CD14-positive monocyte (primary cell): ENCODE data around the gene DNAH9. TPM values are rescaled to one million over a fixed set of nuclear protein-coding genes. Genes with fewer than 3 reads are reported as not detected.

Experiments
- DNase-seq, 3 donors: peaks; one replicate each; pipeline ENCODE4 v3.0.0-alpha.2; 2011 to 2022
- H2AFZ ChIP-seq: 2 replicates; pipeline ENCODE4 v1.6.0; 2012; ENCODE audit warnings: mild to moderate bottlenecking, low read depth, low read length, inconsistent platforms; ENCODE audit not compliant: insufficient read depth, poor library complexity, severe bottlenecking
- H3K27ac ChIP-seq, 2 donors: 1 replicate in 1 of 2; 2 replicates in 1 of 2; pipeline ENCODE4 v1.5.1; 2012 to 2013; ENCODE audit warnings: low read length in 2 of 2, control low read depth in 1 of 2, inconsistent platforms in 1 of 2, low read depth in 1 of 2, mild to moderate bottlenecking in 1 of 2
- H3K27me3 ChIP-seq, 2 donors: one replicate each; pipeline versions ENCODE4 v1.6.0 to v1.6.1; 2011 to 2013; ENCODE audit warnings: low read length in 2 of 2; ENCODE audit not compliant: control insufficient read depth in 2 of 2, insufficient read depth in 2 of 2
- H3K36me3 ChIP-seq, 2 donors: replicated peaks in 1 of 2; 1 replicate in 1 of 2; 2 replicates in 1 of 2; pipeline versions ENCODE4 v1.5.1 to v1.6.1; 2012 to 2013; ENCODE audit warnings: low read length in 2 of 2, control low read depth in 1 of 2, inconsistent platforms in 1 of 2, mild to moderate bottlenecking in 1 of 2; ENCODE audit not compliant: insufficient read depth in 2 of 2, control insufficient read depth in 1 of 2
- H3K4me1 ChIP-seq, 2 donors: 1 replicate in 1 of 2; 2 replicates in 1 of 2; pipeline versions ENCODE4 v1.5.1 to v1.6.1; 2012 to 2013; ENCODE audit warnings: low read length in 2 of 2, control low read depth in 1 of 2, inconsistent platforms in 1 of 2, mild to moderate bottlenecking in 1 of 2, moderate library complexity in 1 of 2; ENCODE audit not compliant: insufficient read depth in 2 of 2, control insufficient read depth in 1 of 2
- H3K4me2 ChIP-seq: replicated peaks from 2 replicates; pipeline ENCODE3; 2012; ENCODE audit warnings: low read length, moderate library complexity, mild to moderate bottlenecking; ENCODE audit not compliant: poor library complexity, severe bottlenecking; ENCODE audit errors: extremely low read depth
- H3K4me3 ChIP-seq, 3 experiments: fragments of 200-600 bp in 1 of 3; sonication (generic) in 1 of 3; replicated peaks in 1 of 3; 1 replicate in 2 of 3; 2 replicates in 1 of 3; pipeline ENCODE4 v1.5.1; 2011 to 2013; ENCODE audit warnings: low read length in 3 of 3, mild to moderate bottlenecking in 3 of 3, control low read depth in 2 of 3, low read depth in 2 of 3, inconsistent platforms in 1 of 3, moderate library complexity in 1 of 3
- H3K79me2 ChIP-seq: 2 replicates; pipeline ENCODE4 v1.6.0; 2012; ENCODE audit warnings: mild to moderate bottlenecking, control low read depth, inconsistent platforms, low read length, moderate library complexity; ENCODE audit not compliant: insufficient read depth
- H3K9ac ChIP-seq: 2 replicates; pipeline ENCODE4 v1.6.0; 2017; ENCODE audit warnings: low read length, mild to moderate bottlenecking; ENCODE audit not compliant: insufficient read depth, poor library complexity, severe bottlenecking
- H3K9me3 ChIP-seq, 2 donors: replicated peaks in 1 of 2; 1 replicate in 1 of 2; 2 replicates in 1 of 2; pipeline versions ENCODE4 v1.5.1 to v1.6.1; 2012 to 2013; ENCODE audit warnings: low read length in 2 of 2, control low read depth in 1 of 2; ENCODE audit not compliant: control insufficient read depth in 1 of 2, insufficient read depth in 1 of 2
- H4K20me1 ChIP-seq: 2 replicates; pipeline ENCODE4 v1.6.0; 2012; ENCODE audit warnings: mild to moderate bottlenecking, low read length, control low read depth, moderate library complexity; ENCODE audit not compliant: insufficient read depth
- H3K27ac Mint-ChIP-seq, 7 donors: one replicate each; pipeline ENCODE4 v1.8.0; 2020; ENCODE audit warnings: mild to moderate bottlenecking in 7 of 7, mixed read lengths in 7 of 7, moderate library complexity in 6 of 7, inconsistent platforms in 2 of 7
- H3K27me3 Mint-ChIP-seq, 3 donors: one replicate each; pipeline ENCODE4 v1.8.0; 2021 to 2022; ENCODE audit warnings: low read depth in 3 of 3, mild to moderate bottlenecking in 3 of 3, mixed read lengths in 3 of 3, moderate library complexity in 3 of 3, inconsistent platforms in 1 of 3
- H3K36me3 Mint-ChIP-seq, 2 donors: one replicate each; pipeline ENCODE4 v1.8.0; 2020; ENCODE audit warnings: mixed read lengths in 2 of 2, inconsistent platforms in 1 of 2, mild to moderate bottlenecking in 1 of 2
- H3K4me1 Mint-ChIP-seq: one replicate; pipeline ENCODE4 v1.8.0; 2020; ENCODE audit warnings: mild to moderate bottlenecking, mixed read lengths
- H3K4me3 Mint-ChIP-seq, 2 donors: one replicate each; pipeline ENCODE4 v1.8.0; 2020; ENCODE audit warnings: mild to moderate bottlenecking in 2 of 2, mixed read lengths in 2 of 2, moderate library complexity in 1 of 2
- H3K9me3 Mint-ChIP-seq, 7 donors: one replicate each; pipeline ENCODE4 v1.8.0; 2020 to 2022; ENCODE audit warnings: mixed read lengths in 7 of 7, mild to moderate bottlenecking in 6 of 7, moderate library complexity in 6 of 7, inconsistent platforms in 2 of 7
- WGBS: methylation state at CpG from one replicate; pipeline ENCODE4 v1.1.5; 2013; ENCODE audit warnings: missing lambda C conversion rate; ENCODE audit not compliant: insufficient coverage; 5-methylcytosine and 5-hydroxymethylcytosine counted together
- intact Hi-C, 2 donors: fragments of 100-400 bp; cut with micrococcal nuclease; formaldehyde crosslinking; loops; one replicate each; pipeline versions ENCODE4 v1.15.0 to v1.15.1; 2023
- polyA plus RNA-seq, 3 donors: library from polyadenylated mRNA; depleted of rRNA in 1 of 3; unstranded in 2 of 3; stranded (reverse) in 1 of 3; fragments of 300-500 nt in 2 of 3; fragments of >200 nt in 1 of 3; fragmentation: Illumina TruSeq in 2 of 3; gene quantifications; 1 replicate in 2 of 3; 2 replicates in 1 of 3; pipeline ENCODE4 v1.2.3, GENCODE V29; 2012 to 2021
- TF ChIP-seq, protein P1 (sequence below): fragments of 200-600 bp; IDR thresholded peaks from one replicate; pipeline ENCODE4 v1.8.0; 2022; ENCODE audit warnings: antibody characterized with exemption, mild to moderate bottlenecking

Gene DNAH9
- polyA plus RNA-seq, 3 donors = not detected

DNA sequence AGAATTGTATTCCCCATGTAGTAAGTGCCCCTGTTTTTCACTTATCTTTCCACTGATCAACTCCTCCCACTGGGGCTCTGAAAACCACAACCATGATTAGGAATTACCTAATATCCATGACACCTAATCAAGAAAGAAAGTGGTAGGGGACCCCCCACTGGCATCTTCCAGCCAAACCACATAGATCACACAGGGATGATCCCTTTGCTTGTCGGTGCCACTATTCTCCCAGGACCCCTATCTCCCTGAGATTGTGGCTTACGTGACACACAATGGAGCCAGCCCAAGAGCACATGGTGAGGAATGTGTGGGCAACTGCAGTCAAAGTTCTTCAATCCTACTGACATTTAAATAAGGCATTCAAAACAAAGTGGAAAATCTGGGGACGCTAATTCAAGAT lies 17.6 kb upstream of the DNAH9 start:
- Histone ChIP-seq H3K4me1 (no peaks in the 10 kb centered on the region), H3K36me3 (no peaks in the 10 kb centered on the region), H2AFZ (no peak overlapping the region), H3K4me3 (no peak overlapping the region), H3K79me2 (no peaks in the 10 kb centered on the region), H3K27ac (no peak overlapping the region), H4K20me1 (no peaks in the 10 kb centered on the region), H3K9me3 (peaks cover 23 to 24% of the 10 kb centered on the region in 2 donors), H3K4me2 (no peak overlapping the region), H3K27me3 (no peaks in the 10 kb centered on the region), H3K9ac (no peak overlapping the region)
- DNase-seq = no peak
- peaks cover 0 to 3% (median 0%) of the 10 kb centered on the region in 3 donors for H3K27me3 Mint-ChIP-seq
- no peak overlapping the region for H3K27ac Mint-ChIP-seq
- TF ChIP-seq, protein P1, sequence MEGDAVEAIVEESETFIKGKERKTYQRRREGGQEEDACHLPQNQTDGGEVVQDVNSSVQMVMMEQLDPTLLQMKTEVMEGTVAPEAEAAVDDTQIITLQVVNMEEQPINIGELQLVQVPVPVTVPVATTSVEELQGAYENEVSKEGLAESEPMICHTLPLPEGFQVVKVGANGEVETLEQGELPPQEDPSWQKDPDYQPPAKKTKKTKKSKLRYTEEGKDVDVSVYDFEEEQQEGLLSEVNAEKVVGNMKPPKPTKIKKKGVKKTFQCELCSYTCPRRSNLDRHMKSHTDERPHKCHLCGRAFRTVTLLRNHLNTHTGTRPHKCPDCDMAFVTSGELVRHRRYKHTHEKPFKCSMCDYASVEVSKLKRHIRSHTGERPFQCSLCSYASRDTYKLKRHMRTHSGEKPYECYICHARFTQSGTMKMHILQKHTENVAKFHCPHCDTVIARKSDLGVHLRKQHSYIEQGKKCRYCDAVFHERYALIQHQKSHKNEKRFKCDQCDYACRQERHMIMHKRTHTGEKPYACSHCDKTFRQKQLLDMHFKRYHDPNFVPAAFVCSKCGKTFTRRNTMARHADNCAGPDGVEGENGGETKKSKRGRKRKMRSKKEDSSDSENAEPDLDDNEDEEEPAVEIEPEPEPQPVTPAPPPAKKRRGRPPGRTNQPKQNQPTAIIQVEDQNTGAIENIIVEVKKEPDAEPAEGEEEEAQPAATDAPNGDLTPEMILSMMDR = no peak
- WGBS = 80% methylated on average over 1 of the region's 3 CpGs
- no peaks in the 10 kb centered on the region for H3K36me3 Mint-ChIP-seq
- intact Hi-C loops = no loop called here
- peaks cover 11 to 27% (median 24%) of the 10 kb centered on the region in 7 donors for H3K9me3 Mint-ChIP-seq
- no peaks in the 10 kb centered on the region for H3K4me1 Mint-ChIP-seq
- no peak overlapping the region for H3K4me3 Mint-ChIP-seq

DNA sequence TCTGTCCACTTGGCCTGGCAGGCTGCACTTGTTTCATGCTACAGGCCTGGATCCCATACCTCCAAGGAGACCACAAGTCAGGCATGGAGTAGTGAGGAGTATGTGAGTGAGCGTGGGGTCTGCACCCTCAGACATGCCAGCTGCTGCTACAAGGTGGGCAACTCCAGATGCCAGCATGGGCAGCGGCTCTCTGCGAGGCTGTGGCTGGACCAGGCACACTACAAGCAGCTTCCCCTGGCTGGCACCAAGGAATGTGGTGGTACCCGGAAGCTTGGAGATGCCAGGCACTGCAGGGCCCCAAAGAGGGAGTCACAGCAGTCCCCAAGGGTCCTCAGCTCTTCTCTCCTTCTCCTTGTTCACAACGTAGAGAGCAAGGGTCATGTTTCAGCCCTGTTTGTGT lies 16.1 kb upstream of the DNAH9 start:
- peaks cover 12 to 30% (median 23%) of the 10 kb centered on the region in 7 donors for H3K9me3 Mint-ChIP-seq
- Histone ChIP-seq H2AFZ (no peak overlapping the region), H4K20me1 (no peaks in the 10 kb centered on the region), H3K9ac (no peak overlapping the region), H3K79me2 (no peaks in the 10 kb centered on the region), H3K27me3 (no peaks in the 10 kb centered on the region), H3K4me3 (no peak overlapping the region), H3K36me3 (no peaks in the 10 kb centered on the region), H3K27ac (no peak overlapping the region), H3K4me2 (no peak overlapping the region), H3K4me1 (no peaks in the 10 kb centered on the region), H3K9me3 (peaks cover 23 to 24% of the 10 kb centered on the region in 2 donors)
- DNase-seq = no peak
- intact Hi-C loops = no loop called here
- no peaks in the 10 kb centered on the region for H3K36me3 Mint-ChIP-seq
- peaks cover 0 to 4% (median 0%) of the 10 kb centered on the region in 3 donors for H3K27me3 Mint-ChIP-seq
- no peaks in the 10 kb centered on the region for H3K4me1 Mint-ChIP-seq
- 94% methylated on average over 4 of the region's 5 CpGs for WGBS
- H3K27ac Mint-ChIP-seq = no peak overlapping the region
- TF ChIP-seq, protein P1 = no peak
- no peak overlapping the region for H3K4me3 Mint-ChIP-seq
